ENCODE results near the gene CDK14. TPM values are rescaled to one million over a fixed set of nuclear protein-coding genes. Genes with fewer than 3 reads are reported as not detected.

Gene CDK14
- total and polyA plus RNA-seq, 9 donors, result 12.6 to 54.1 (median 43.8) TPM

DNA sequence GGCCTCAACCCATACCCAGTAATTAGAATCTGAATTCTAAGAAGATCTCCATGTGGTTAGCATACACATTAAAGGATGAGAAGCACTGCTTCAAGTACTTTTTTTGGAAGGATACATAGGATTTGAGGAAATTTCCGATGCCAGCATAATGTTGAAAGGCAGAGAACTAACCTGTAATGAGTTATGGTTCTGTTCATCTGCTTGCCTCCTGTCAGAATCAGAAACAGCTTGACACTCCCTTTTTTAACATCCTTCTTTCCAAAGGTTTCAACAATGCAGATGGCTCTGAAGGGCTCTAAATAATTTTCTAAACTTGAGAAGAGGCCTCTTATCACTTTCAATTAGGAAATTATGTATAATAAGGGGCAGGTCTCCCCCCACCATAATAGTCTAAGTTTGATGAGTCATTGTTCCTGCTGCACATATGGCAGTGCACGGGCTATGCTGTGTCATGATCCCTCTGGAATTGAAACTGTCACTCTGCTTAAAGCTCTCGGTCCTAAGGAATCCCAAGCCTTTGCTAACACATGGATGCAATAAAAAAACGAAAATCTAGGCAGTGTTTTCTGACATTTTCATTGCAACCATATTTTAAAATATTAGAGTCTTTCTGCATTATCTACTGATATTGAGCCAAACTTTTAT is 376.9 kb downstream of the CDK14 start:
- intact Hi-C loops (cut with DNase I), result no loop called here
- Histone ChIP-seq H3K36me3 (no peaks in the 10 kb centered on the region), H3K27ac (no peak overlapping the region), H3K4me1 (ENCODE audit: insufficient read depth) (no peaks in the 10 kb centered on the region), H3K9me3 (no peaks in the 10 kb centered on the region), H3K4me3 (no peak overlapping the region), H3K27me3 (no peaks in the 10 kb centered on the region)
- TF ChIP-seq, protein P1, sequence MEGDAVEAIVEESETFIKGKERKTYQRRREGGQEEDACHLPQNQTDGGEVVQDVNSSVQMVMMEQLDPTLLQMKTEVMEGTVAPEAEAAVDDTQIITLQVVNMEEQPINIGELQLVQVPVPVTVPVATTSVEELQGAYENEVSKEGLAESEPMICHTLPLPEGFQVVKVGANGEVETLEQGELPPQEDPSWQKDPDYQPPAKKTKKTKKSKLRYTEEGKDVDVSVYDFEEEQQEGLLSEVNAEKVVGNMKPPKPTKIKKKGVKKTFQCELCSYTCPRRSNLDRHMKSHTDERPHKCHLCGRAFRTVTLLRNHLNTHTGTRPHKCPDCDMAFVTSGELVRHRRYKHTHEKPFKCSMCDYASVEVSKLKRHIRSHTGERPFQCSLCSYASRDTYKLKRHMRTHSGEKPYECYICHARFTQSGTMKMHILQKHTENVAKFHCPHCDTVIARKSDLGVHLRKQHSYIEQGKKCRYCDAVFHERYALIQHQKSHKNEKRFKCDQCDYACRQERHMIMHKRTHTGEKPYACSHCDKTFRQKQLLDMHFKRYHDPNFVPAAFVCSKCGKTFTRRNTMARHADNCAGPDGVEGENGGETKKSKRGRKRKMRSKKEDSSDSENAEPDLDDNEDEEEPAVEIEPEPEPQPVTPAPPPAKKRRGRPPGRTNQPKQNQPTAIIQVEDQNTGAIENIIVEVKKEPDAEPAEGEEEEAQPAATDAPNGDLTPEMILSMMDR (IDR thresholded peaks at IDR 0.05), result no peak
- TF ChIP-seq POLR2A (IDR thresholded peaks at IDR 0.05), result no peak
- no peak for TF ChIP-seq EP300 (IDR thresholded peaks at IDR 0.05)
- WGBS, 3 donors, result 84 to 94% (median 88%) methylated on average over 4 of the region's 4 CpGs
- no peak for DNase-seq

DNA sequence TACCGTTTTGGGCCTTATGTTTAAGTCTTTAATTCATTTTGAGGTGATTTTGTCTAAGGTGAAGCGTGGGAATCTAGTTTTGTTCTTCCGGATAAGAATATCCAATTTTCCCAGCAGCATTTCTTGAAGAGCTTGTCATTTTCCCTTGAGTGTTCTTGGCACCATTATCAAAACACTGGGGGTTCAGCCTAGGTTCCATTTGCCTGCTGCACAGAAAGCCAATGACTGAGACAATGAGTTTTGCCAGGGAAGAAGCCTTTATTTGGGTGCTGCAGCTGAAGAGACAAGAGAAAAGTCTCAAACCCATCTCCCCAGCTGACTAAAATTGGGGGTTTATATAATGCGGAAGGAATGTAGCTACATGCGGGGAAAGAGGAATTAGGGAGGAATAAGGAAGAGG is 380.9 kb downstream of the CDK14 start:
- H3K27ac ChIP-seq, result no peak overlapping the region
- DNase-seq, result no peak
- 92 to 97% (median 96%) methylated on average over 5 of the region's 5 CpGs for WGBS, 3 donors
- TF ChIP-seq, protein P1 (IDR thresholded peaks at IDR 0.05), result no peak
- no peak for TF ChIP-seq POLR2A (IDR thresholded peaks at IDR 0.05)
- no peak for TF ChIP-seq EP300 (IDR thresholded peaks at IDR 0.05)
- H3K4me1 ChIP-seq (ENCODE audit: insufficient read depth), result no peaks in the 10 kb centered on the region
- no peaks in the 10 kb centered on the region for H3K9me3 ChIP-seq
- intact Hi-C loops (cut with DNase I), result no loop called here
- H3K27me3 ChIP-seq, result no peaks in the 10 kb centered on the region
- no peak overlapping the region for H3K4me3 ChIP-seq
- H3K36me3 ChIP-seq, result no peaks in the 10 kb centered on the region

DNA sequence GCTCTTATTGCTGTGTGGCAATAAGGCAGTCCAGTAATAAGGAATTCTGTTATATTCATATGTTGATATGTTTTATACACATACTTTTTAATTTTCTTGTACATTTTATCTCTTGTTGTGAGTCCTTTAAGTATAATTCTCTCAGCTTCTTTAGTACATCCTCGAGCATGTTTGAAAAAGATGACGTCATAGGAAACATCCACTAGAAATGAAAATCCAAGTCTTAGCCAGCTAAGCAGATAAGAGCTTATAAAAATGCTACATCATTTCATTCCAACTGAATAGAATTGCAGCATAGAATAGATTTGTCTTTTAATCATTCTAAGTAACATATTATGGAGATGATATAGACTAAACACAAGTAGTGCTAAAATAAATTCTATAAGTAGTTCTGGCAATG is 384.4 kb downstream of the CDK14 start:
- no peaks in the 10 kb centered on the region for H3K9me3 ChIP-seq
- H3K36me3 ChIP-seq, result no peaks in the 10 kb centered on the region
- no peak overlapping the region for H3K27ac ChIP-seq
- no peak for DNase-seq
- WGBS, 3 donors, result 33 to 55% (median 49%) methylated on average over 2 of the region's 2 CpGs
- no peak overlapping the region for H3K4me3 ChIP-seq
- intact Hi-C loops (cut with DNase I), result no loop called here
- H3K4me1 ChIP-seq (ENCODE audit: insufficient read depth), result no peaks in the 10 kb centered on the region
- H3K27me3 ChIP-seq, result no peaks in the 10 kb centered on the region
- TF ChIP-seq EP300 (IDR thresholded peaks at IDR 0.05), result no peak
- no peak for TF ChIP-seq POLR2A (IDR thresholded peaks at IDR 0.05)
- TF ChIP-seq, protein P1 (IDR thresholded peaks at IDR 0.05), result no peak

DNA sequence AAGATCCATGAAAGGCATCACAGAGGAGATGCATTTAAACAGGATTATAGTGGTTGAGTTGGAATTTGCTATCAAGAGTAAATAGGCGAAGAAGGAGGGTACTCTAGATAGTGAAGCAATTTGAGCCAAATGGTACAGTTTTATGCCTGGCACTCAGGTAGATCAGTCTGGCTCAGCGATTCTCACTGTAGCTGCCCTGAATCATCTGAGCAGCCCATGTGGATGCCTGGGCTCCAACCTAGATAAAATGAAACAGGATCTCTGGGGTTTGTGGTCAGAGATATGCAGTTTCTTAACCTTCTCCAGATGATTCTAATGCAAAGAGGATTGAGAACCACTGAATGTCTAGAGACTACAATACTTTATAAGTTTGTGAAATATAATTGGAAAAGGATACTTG is 386.1 kb downstream of the CDK14 start:
- H3K4me1 ChIP-seq (ENCODE audit: insufficient read depth), result no peaks in the 10 kb centered on the region
- intact Hi-C loops (cut with DNase I), result no loop called here
- H3K4me3 ChIP-seq, result no peak overlapping the region
- no peak for DNase-seq
- H3K36me3 ChIP-seq, result no peaks in the 10 kb centered on the region
- WGBS, 3 donors, result 96 to 98% (median 98%) methylated on average over 2 of the region's 2 CpGs
- TF ChIP-seq EP300 (IDR thresholded peaks at IDR 0.05) (no peak), POLR2A (IDR thresholded peaks at IDR 0.05) (no peak)
- TF ChIP-seq, protein P1 (IDR thresholded peaks at IDR 0.05), result no peak
- H3K27me3 ChIP-seq, result no peaks in the 10 kb centered on the region
- no peaks in the 10 kb centered on the region for H3K9me3 ChIP-seq
- no peak overlapping the region for H3K27ac ChIP-seq

All from ovary (tissue), 9 donors.